OCI-LY7 (cell line): ENCODE measurements around the gene WIPF3. TPM values are rescaled to one million over a fixed set of nuclear protein-coding genes. Genes with fewer than 3 reads are reported as not detected.

Experiments used
- BruUV-seq: library from RNA; stranded (reverse); fragments of 400-500 nt; replicated peaks from 2 replicates; lab custom pipeline; 2021; lab: Mats Ljungman, UMichigan
- CTCF ChIA-PET: fragments of 300-600 bp; sonication (Branson Sonifier 250); formaldehyde crosslinking; loops from one replicate; lab custom pipeline; 2022; ENCODE audit warnings: antibody characterized with exemption; ENCODE audit not compliant: unreplicated experiment; lab: Charles Lee
- POLR2A ChIA-PET: fragments of 300-600 bp; sonication (Branson Sonifier 250); formaldehyde crosslinking; loops from one replicate; lab custom pipeline; 2022; ENCODE audit warnings: antibody characterized with exemption; lab: Charles Lee
- DNase-seq: peaks from one replicate; pipeline ENCODE4 v3.0.0-alpha.2; 2015; ENCODE audit warnings: low spot score
- H2AFZ ChIP-seq: fragments of 200-600 bp; sonication (generic), shearing (Covaris generic); 2 replicates; pipeline ENCODE4 v1.6.1; 2014; ENCODE audit warnings: mild to moderate bottlenecking, antibody characterized with exemption, low read length, moderate library complexity
- H3K27ac ChIP-seq: fragments of 200-600 bp; sonication (generic); 2 replicates; pipeline ENCODE4 v1.5.1; 2014; ENCODE audit warnings: mixed run types, low read depth, mild to moderate bottlenecking, moderate library complexity, low read length, inconsistent platforms; ENCODE audit not compliant: poor library complexity, severe bottlenecking
- H3K36me3 ChIP-seq: fragments of 200-600 bp; sonication (generic); 2 replicates; pipeline ENCODE4 v1.6.1; 2014; ENCODE audit warnings: mild to moderate bottlenecking, antibody characterized with exemption, low read length, moderate library complexity, mixed read lengths; ENCODE audit not compliant: insufficient read depth
- H3K4me1 ChIP-seq: fragments of 200-600 bp; sonication (generic); 2 replicates; pipeline ENCODE4 v1.5.1; 2014; ENCODE audit warnings: mild to moderate bottlenecking, low read length; ENCODE audit not compliant: insufficient read depth, poor library complexity, severe bottlenecking
- H3K4me2 ChIP-seq: fragments of 200-600 bp; sonication (generic); 2 replicates; pipeline ENCODE4 v1.6.1; 2014; ENCODE audit warnings: mild to moderate bottlenecking, low read length
- H3K4me3 ChIP-seq: fragments of 200-600 bp; sonication (generic); 2 replicates; pipeline ENCODE4 v1.5.1; 2014; ENCODE audit warnings: mild to moderate bottlenecking, low read depth, low read length; ENCODE audit not compliant: poor library complexity, severe bottlenecking
- H3K79me2 ChIP-seq: fragments of 200-600 bp; sonication (generic); 2 replicates; pipeline ENCODE4 v1.6.1; 2016; ENCODE audit warnings: low read depth, mild to moderate bottlenecking, low read length, moderate library complexity, mixed read lengths; ENCODE audit not compliant: insufficient read depth
- H3K9me2 ChIP-seq: fragments of 200-600 bp; sonication (generic); 2 replicates; pipeline ENCODE4 v1.6.1; 2016; ENCODE audit warnings: mild to moderate bottlenecking, low read length, mixed read lengths; ENCODE audit not compliant: insufficient read depth
- H3K9me3 ChIP-seq: fragments of 200-600 bp; sonication (generic); 2 replicates; pipeline ENCODE4 v1.6.1; 2014; ENCODE audit warnings: mild to moderate bottlenecking, mixed run types, low read length, mixed read lengths
- H4K20me1 ChIP-seq: fragments of 200-600 bp; sonication (generic); 2 replicates; pipeline ENCODE4 v1.6.1; 2014; ENCODE audit warnings: mild to moderate bottlenecking, antibody characterized with exemption, low read length, moderate library complexity, mixed read lengths; ENCODE audit not compliant: insufficient read depth
- EZH2phosphoT487 ChIP-seq: fragments of 200-600 bp; sonication (generic); IDR thresholded peaks from 2 replicates; pipeline ENCODE4 v1.6.1; 2018; ENCODE audit warnings: low read depth, borderline replicate concordance, mild to moderate bottlenecking, mixed run types, antibody characterized with exemption, low read length, moderate library complexity, mixed read lengths
- intact Hi-C: fragments of 100-400 bp; cut with micrococcal nuclease; formaldehyde crosslinking; loops from one replicate; pipeline ENCODE4 v1.10.0; 2022; ENCODE audit not compliant: unreplicated experiment
- total RNA-seq, 2 experiments: library from RNA; depleted of rRNA in 1 of 2; stranded (reverse); fragments of >200 nt in 1 of 2; shearing (Covaris generic) in 1 of 2; gene quantifications; 2 replicates each; pipeline ENCODE4 v1.2.3, GENCODE V29; 2014 to 2022
- TF ChIP-seq, protein P1 (sequence below): fragments of 200-600 bp; sonication (generic); conservative IDR thresholded peaks from 2 replicates; pipeline ENCODE4 v1.5.1; 2014; ENCODE audit warnings: mild to moderate bottlenecking, antibody characterized with exemption, low read length, moderate library complexity, mixed read lengths

The WIPF3 gene
- total RNA-seq, 2 experiments from 2014 or later: not detected

DNA sequence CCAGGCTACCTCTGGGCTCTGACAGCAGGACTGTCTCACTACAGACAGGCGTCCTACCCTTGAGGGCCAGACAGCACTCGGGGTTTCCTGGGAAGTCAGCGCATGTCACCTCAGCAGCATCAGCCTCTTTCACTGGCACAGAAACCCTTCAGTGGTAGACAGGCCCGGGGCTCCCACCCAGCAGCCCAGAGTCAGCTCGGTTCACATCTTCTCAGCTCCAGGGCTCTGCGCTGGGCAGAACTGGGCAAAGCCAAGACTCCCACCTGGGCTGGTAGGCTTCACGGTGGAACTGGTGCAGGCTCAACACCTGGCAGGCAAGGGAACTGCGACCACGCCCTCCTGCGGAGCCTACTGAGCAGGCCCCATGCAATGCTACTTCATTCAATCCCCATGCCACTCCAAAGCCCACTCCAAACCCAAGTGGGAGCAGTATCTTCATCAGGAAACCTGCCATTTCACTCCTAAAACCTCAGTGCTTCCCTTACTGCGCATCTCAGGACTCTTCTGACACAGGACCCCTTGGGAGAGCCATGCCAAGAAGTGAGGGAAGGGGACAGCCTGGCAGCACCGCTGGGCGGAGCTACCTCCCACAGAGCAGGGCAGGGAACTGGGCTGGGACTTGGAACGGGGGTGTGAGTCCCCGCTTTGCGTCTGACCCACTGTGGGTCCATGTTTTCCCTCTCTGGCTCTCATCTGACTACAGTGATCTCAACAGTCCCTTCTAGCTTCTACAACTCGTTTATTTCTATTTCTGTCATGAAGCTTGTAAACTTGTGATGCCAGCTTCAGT is 122.9 kb downstream of the WIPF3 start:
- intact Hi-C loops: no loop called here
- POLR2A ChIA-PET: interaction anchor here (0.5 to 1.3 kb wide), 2 partner anchors 8 to 1310 kb away, joined by 4 to 5 read pairs; no protein-coding TSS in a partner anchor
- Histone ChIP-seq H3K9me2 (no peaks in the 10 kb centered on the region), H3K4me2 (no peak overlapping the region), H3K27ac (no peak overlapping the region), H3K9me3 (no peaks in the 10 kb centered on the region), H3K4me1 (no peaks in the 10 kb centered on the region), H2AFZ (no peak overlapping the region), H4K20me1 (no peaks in the 10 kb centered on the region), H3K4me3 (no peak overlapping the region), H3K79me2 (no peaks in the 10 kb centered on the region), H3K36me3 (peaks cover 31% of the 10 kb centered on the region)
- DNase-seq: no peak
- CTCF ChIA-PET: no interaction called here
- TF ChIP-seq EZH2phosphoT487: no peak
- TF ChIP-seq, protein P1, sequence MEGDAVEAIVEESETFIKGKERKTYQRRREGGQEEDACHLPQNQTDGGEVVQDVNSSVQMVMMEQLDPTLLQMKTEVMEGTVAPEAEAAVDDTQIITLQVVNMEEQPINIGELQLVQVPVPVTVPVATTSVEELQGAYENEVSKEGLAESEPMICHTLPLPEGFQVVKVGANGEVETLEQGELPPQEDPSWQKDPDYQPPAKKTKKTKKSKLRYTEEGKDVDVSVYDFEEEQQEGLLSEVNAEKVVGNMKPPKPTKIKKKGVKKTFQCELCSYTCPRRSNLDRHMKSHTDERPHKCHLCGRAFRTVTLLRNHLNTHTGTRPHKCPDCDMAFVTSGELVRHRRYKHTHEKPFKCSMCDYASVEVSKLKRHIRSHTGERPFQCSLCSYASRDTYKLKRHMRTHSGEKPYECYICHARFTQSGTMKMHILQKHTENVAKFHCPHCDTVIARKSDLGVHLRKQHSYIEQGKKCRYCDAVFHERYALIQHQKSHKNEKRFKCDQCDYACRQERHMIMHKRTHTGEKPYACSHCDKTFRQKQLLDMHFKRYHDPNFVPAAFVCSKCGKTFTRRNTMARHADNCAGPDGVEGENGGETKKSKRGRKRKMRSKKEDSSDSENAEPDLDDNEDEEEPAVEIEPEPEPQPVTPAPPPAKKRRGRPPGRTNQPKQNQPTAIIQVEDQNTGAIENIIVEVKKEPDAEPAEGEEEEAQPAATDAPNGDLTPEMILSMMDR: no peak
- no TSS peak for BruUV-seq

DNA sequence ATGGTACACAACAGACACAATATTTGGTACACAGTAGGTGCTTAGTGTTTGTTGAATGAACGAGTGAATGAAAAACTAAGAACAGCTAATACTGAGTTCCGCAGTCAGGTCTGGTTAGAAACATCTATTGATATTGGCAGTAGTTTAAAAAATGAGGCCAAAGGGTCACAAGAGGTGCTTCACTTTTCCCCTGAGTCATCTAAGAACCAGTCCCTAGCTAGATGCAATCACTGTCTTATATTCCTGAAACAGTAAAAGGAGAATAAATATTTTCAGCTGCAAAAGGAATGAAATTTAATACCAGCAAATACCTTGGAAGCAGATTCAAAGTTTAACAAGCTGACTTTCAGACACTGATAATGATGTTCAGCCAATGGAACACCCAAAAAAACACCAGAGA is 128.8 kb downstream of the WIPF3 start:
- ChIA-PET CTCF (no interaction called here), POLR2A (interaction anchor here (0.8 kb wide), 1 partner anchor 611 kb away, joined by 3 read pairs; no protein-coding TSS in a partner anchor)
- Histone ChIP-seq H3K9me2 (no peaks in the 10 kb centered on the region), H3K79me2 (no peaks in the 10 kb centered on the region), H3K4me3 (no peak overlapping the region), H3K4me1 (no peaks in the 10 kb centered on the region), H4K20me1 (no peaks in the 10 kb centered on the region), H3K36me3 (peaks cover 88% of the 10 kb centered on the region), H3K4me2 (no peak overlapping the region), H2AFZ (no peak overlapping the region), H3K9me3 (no peaks in the 10 kb centered on the region), H3K27ac (no peak overlapping the region)
- no TSS peak for BruUV-seq
- DNase-seq: no peak
- no peak for TF ChIP-seq EZH2phosphoT487
- TF ChIP-seq, protein P1: no peak
- intact Hi-C loops: no loop called here

DNA sequence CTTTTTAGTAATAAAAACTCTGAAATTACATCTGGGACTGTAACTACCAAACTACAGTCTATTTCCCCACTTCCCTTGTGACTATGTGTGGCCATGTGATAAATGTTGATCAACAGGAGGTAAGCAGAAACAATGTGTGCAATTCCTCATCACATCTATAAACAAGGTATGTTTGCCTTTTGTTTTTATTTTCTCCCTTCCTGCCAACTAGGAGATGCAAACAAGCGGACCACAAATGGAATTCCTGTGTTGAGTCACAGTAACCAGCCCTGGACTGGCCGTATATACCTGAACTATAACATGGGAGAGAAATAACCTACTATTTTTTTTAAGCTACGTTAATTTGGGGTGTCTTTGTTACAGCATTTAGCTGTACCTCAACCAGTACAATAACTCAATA is 130.8 kb downstream of the WIPF3 start:
- BruUV-seq: no TSS peak
- H3K79me2 ChIP-seq: no peaks in the 10 kb centered on the region
- H3K36me3 ChIP-seq: peaks cover 89% of the 10 kb centered on the region
- H3K27ac ChIP-seq: no peak overlapping the region
- TF ChIP-seq, protein P1: no peak
- no peak for TF ChIP-seq EZH2phosphoT487
- no peak overlapping the region for H2AFZ ChIP-seq
- ChIA-PET POLR2A (no interaction called here), CTCF (no interaction called here)
- H3K4me3 ChIP-seq: no peak overlapping the region
- H3K4me1 ChIP-seq: no peaks in the 10 kb centered on the region
- H3K4me2 ChIP-seq: no peak overlapping the region
- H3K9me2 ChIP-seq: no peaks in the 10 kb centered on the region
- H3K9me3 ChIP-seq: no peaks in the 10 kb centered on the region
- DNase-seq: no peak
- no peaks in the 10 kb centered on the region for H4K20me1 ChIP-seq
- intact Hi-C loops: no loop called here
